HUES64 (cell line): ENCODE data around the gene SMARCAL1.

Experiments
- H3K27ac ChIP-seq: 2 replicates; pipeline ENCODE4 v1.7.0; 2013; ENCODE audit warnings: low read depth, low read length, inconsistent platforms
- H3K27me3 ChIP-seq: 2 replicates; pipeline ENCODE4 v1.6.1; 2013; ENCODE audit warnings: mild to moderate bottlenecking, low read length; ENCODE audit not compliant: insufficient read depth
- H3K36me3 ChIP-seq: 2 replicates; pipeline ENCODE4 v1.6.1; 2013; ENCODE audit warnings: mild to moderate bottlenecking, low read length; ENCODE audit not compliant: insufficient read depth
- H3K4me1 ChIP-seq: 2 replicates; pipeline ENCODE4 v1.6.1; 2013; ENCODE audit warnings: mild to moderate bottlenecking, low read length, moderate library complexity; ENCODE audit not compliant: insufficient read depth
- H3K4me3 ChIP-seq: 2 replicates; pipeline ENCODE4 v1.5.1; 2013; ENCODE audit warnings: mild to moderate bottlenecking, low read length, moderate library complexity
- H3K9ac ChIP-seq: 2 replicates; pipeline ENCODE4 v1.6.1; 2013; ENCODE audit warnings: mild to moderate bottlenecking, low read depth, low read length
- H3K9me3 ChIP-seq: 2 replicates; pipeline ENCODE4 v1.6.1; 2013; ENCODE audit warnings: low read depth, low read length; ENCODE audit not compliant: insufficient read depth
- WGBS: fragments of 150-250, 120-280 bp; methylation state at CpG from one replicate; pipeline ENCODE4 v1.1.7; 2013; ENCODE audit warnings: missing lambda C conversion rate; 5-methylcytosine and 5-hydroxymethylcytosine counted together

The SMARCAL1 gene

DNA sequence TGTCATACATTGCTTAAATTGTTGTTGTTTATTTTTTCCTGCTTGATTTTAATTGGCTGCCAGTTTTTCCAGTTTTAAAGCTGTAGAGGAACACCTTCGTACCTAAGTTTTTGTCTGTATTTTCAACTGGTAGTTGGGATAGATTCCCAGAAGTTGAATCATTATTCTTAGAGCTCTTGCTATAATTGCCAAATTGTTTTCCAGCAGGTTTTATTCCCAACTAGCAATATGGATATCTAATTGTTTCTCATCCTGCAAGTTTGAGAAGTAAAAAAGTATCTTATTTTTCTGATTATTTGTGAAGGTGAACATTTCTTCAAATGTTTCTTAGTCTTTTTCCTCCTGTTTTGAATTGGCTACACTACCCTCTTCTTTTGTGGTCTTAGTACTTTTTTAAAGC lies 6.7 kb downstream of the SMARCAL1 start:
- no peak overlapping the region for H3K9ac ChIP-seq
- peaks cover 1% of the 10 kb centered on the region; the same call in 1 of the 2 replicates for H3K9me3 ChIP-seq
- H3K36me3 ChIP-seq = peaks cover 75% of the 10 kb centered on the region
- no peak overlapping the region for H3K27ac ChIP-seq
- WGBS = 92% methylated on average over 1 of the region's 1 CpG
- H3K27me3 ChIP-seq = no peaks in the 10 kb centered on the region
- H3K4me3 ChIP-seq = no peak overlapping the region
- no peaks in the 10 kb centered on the region for H3K4me1 ChIP-seq

DNA sequence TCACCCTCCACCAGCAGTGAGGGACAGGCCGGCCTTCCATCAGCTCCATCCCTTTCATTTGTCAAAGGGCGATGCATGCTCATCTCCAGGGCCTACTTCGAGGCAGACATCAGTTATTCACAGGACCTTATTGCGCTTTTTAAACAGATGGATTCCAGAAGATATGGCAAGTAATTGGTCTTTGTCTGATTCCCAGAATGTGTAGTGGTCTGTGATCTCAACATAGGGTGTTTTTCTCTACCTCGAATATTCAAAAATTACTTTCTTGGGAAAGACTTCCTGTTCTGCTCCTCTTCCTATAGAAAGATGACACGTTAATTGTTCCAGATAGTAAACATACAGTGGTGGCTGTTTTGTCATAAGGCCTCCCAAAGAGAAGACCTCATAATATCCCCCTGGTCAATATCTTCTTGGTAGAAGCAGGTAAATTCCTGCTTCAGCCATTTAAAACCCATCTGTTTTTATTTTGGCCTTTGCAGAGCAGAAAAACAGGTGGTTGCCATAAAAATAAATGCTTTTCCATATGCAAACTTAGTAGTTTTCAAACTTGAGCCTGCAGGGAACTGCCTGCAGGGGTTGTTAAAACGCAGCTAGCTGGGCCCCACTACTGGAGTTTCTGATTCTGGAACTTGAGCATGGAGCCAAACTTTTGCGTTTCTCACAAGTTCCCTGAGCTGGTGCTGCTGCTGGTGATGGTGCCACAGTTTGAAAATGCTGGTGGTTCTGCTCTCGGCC lies 8.2 kb downstream of the SMARCAL1 start:
- Histone ChIP-seq H3K9ac (no peak overlapping the region), H3K4me1 (no peaks in the 10 kb centered on the region), H3K4me3 (no peak overlapping the region), H3K27me3 (no peaks in the 10 kb centered on the region), H3K27ac (no peak overlapping the region), H3K36me3 (peaks cover 78% of the 10 kb centered on the region), H3K9me3 (peaks cover 16% of the 10 kb centered on the region)
- 95% methylated on average over 8 of the region's 9 CpGs for WGBS

DNA sequence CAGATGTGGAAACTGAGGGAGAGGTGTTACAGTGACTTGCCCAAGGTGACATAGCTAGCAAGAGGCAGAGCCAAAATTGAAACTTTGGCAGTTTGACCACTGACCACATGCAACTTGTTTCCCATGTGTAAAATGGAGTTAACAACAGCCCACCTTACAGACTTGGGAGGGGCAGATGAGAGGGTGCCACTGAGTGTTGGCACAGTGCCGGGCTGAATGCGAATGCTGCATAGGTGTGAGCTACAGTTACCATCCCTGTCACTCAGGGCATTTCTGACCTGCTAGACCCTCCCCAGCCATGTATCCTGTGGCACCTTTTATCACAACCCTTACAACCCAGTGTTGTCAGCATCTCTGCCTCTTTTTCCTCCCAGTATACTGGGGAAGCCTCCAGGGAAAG lies 10.8 kb downstream of the SMARCAL1 start:
- H3K36me3 ChIP-seq = peaks cover 70% of the 10 kb centered on the region
- no peaks in the 10 kb centered on the region; the same call in 1 of the 2 replicates for H3K4me1 ChIP-seq
- no peak overlapping the region for H3K4me3 ChIP-seq
- no peak overlapping the region for H3K9ac ChIP-seq
- H3K27me3 ChIP-seq = no peaks in the 10 kb centered on the region
- H3K9me3 ChIP-seq = peaks cover 20% of the 10 kb centered on the region
- H3K27ac ChIP-seq = no peak overlapping the region
- 99% methylated on average over 2 of the region's 2 CpGs for WGBS

DNA sequence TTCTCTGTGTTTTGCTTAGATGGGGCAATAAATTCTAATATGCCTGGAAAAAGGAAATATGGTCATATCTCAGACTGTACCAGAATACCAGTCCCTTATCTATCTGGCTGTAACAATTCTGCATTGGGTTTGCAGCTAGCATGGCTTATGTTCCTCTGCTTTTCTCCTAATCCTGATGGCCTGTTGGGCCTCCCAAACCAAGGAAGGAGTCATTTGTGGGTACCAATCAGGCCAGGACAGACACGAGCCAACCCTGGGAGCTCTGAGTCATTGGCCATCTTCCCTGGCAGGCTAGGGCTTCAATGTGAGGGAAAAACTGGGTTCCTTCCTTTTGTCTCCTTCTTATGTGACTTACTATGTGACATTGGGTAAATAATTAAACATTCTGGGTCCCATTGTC lies 12.0 kb downstream of the SMARCAL1 start:
- WGBS = 94% methylated on average over 1 of the region's 1 CpG
- H3K27ac ChIP-seq = no peak overlapping the region
- H3K4me1 ChIP-seq = no peaks in the 10 kb centered on the region; the same call in 1 of the 2 replicates
- peaks cover 20% of the 10 kb centered on the region for H3K9me3 ChIP-seq
- no peak overlapping the region for H3K9ac ChIP-seq
- H3K36me3 ChIP-seq = peaks cover 74% of the 10 kb centered on the region
- no peak overlapping the region for H3K4me3 ChIP-seq
- no peaks in the 10 kb centered on the region for H3K27me3 ChIP-seq

DNA sequence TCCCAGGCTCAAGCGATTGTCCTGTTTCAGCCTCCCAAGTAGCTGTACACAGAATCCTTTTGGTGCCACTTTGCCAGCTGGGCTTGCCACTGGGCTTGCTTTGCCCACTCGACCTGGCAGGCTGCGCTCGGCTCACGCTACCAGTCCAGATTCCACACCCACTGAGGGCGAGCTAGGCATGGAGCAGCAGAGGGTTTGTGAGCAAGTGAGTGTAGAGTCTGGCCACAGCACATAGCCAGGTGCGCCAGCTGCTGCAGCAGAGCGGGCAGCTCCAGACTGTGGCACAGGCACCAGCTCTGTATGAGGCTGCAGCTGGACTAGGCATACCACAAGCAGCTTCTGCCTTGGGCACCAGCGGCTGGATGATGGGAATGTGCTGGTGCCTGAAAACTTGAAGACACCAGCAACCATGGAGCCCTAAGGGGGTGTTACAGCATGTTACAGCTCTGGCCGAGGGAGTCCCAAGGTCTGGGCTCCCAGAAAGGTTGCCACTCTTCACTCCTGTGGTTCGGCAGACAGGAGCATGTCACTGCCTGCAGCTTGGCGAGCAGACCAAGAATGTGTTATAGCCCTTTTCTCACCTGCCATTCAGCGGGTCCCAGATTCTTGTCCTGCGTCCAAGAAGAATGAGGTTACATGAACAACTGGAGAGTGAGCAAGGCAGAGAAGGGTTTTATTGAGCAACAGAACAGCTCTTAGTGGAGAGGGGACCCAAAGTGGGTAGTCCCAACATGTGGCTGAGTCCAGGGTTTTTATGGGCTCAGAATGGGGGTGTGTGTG lies 12.9 kb downstream of the SMARCAL1 start:
- H3K4me3 ChIP-seq = no peak overlapping the region
- peaks cover 80% of the 10 kb centered on the region for H3K36me3 ChIP-seq
- 96% methylated on average over 14 of the region's 14 CpGs for WGBS

DNA sequence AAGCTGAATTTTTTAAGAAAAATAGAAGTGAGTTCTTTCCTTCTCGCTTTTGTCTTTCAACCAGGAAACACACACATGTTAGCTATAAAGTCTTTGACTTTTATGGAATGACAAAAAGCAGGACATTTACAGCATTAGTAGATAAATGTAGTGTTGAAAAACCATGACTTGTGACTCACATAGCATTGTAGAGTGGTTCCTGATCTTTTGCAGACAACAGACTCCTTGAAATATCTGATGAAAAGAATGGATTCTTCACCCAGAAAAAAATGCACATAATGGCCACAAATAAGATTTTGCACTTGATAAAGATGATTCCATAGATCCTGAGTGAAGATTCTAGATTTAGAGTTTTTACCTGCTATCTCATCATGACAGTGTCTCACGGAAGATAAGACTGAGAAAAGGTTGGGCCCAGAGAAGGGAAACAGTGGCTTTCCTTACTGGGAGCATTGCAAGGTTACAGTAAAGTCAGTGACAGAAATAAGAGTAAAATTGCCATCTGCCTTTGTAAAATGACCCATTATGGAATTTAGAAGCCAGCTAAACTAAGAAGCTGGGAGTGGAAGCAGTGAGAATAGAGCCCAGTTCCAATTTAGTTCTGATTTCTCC lies 14.0 kb downstream of the SMARCAL1 start:
- Histone ChIP-seq H3K27me3 (no peaks in the 10 kb centered on the region), H3K4me1 (no peaks in the 10 kb centered on the region; the same call in 1 of the 2 replicates), H3K9ac (no peak overlapping the region), H3K9me3 (peaks cover 20% of the 10 kb centered on the region), H3K27ac (peak overlapping the region; percentile 0; the same call in 1 of the 2 replicates), H3K4me3 (no peak overlapping the region), H3K36me3 (peaks cover 83% of the 10 kb centered on the region)
- 90% methylated on average over 1 of the region's 2 CpGs for WGBS

More for the DNA sequence above, 12.9 kb downstream of the SMARCAL1 start:
- peaks cover 20% of the 10 kb centered on the region for H3K9me3 ChIP-seq
- H3K27me3 ChIP-seq = no peaks in the 10 kb centered on the region
- H3K27ac ChIP-seq = no peak overlapping the region
- no peak overlapping the region for H3K9ac ChIP-seq
- no peaks in the 10 kb centered on the region; the same call in 1 of the 2 replicates for H3K4me1 ChIP-seq

DNA sequence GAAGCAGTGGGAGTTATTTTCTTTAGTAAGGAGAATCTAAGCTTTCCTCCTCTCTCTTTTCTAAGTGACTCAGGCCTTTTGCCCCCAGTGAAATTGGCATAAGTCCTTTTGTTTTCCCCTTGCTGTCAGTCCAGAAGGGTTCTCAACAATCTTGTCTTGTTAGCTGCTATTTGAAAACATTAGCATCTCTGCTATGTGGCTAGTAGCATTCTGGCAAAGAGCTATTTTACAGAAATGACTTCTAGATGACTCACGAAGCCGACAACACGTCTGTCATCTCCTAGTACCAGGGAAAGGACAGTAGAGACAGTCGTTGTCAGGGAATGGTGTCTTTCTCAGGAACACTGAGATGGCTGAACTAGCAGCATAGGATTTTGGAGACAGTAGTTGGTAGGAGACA lies 14.7 kb downstream of the SMARCAL1 start:
- H3K9ac ChIP-seq = no peak overlapping the region
- H3K27me3 ChIP-seq = no peaks in the 10 kb centered on the region
- H3K36me3 ChIP-seq = peaks cover 80% of the 10 kb centered on the region
- H3K9me3 ChIP-seq = peaks cover 20% of the 10 kb centered on the region
- no peaks in the 10 kb centered on the region; the same call in 1 of the 2 replicates for H3K4me1 ChIP-seq
- no peak overlapping the region for H3K4me3 ChIP-seq
- H3K27ac ChIP-seq = peak overlapping the region; percentile 0; the same call in 1 of the 2 replicates
- WGBS = 74% methylated on average over 4 of the region's 4 CpGs

DNA sequence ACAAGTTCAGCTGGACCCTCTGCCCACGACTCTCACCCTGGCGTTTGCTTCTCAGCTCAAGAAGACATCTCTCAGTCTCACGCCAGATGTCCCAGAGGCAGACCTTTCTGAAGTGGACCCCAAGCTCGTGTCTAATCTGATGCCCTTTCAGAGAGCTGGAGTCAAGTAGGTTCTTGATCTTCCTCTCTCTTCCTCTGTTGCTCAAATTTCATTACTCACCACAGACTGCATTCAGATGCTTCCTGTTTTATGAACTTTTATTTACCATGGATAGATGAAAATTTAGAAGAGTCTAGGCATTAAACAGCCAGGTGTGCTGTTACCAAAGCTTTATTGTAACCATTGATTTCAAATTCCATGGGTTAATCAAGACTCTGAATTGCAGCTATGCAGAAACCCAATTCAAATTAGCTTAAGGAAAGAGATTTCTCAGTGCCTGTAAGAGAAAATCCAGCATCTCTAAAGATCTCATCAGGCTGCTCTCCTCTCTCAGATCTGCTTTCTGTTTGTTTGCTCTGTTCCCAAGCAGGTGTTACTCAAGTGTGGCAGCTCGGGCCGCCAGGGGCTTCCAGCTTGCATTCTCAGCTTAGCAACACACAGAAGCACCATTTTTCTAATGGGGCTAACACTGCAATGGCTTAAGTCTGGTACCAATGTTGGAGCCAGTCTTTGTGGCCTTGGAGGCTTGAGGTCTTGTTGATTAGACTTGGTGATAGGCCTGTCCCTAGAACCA lies 16.5 kb downstream of the SMARCAL1 start:
- Histone ChIP-seq H3K4me1 (no peaks in the 10 kb centered on the region; the same call in 1 of the 2 replicates), H3K27me3 (no peaks in the 10 kb centered on the region), H3K9ac (no peak overlapping the region), H3K36me3 (peaks cover 78% of the 10 kb centered on the region), H3K4me3 (no peak overlapping the region), H3K9me3 (peaks cover 20% of the 10 kb centered on the region), H3K27ac (no peak overlapping the region)
- 93% methylated on average over 6 of the region's 6 CpGs for WGBS

DNA sequence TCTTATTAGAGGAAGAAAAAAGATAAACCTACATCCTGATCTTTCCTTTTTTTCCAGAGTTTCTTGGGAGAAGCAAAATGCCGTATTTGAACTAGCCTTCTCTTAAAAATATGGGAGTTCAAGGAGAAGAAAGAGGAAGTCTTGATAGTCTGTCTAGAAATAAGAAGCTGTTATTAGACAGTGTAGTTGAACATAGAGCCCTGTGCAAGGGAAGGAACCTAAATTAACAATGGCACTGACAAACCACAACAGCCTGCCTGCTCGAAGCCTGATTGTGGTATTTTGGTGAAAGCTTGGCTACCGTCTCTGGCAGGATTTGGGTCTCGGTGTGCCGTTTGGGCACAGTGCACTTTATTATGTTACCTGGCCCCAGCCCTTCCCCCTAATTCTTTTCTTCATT lies 17.1 kb downstream of the SMARCAL1 start:
- WGBS = 94% methylated on average over 5 of the region's 5 CpGs
- Histone ChIP-seq H3K4me1 (no peaks in the 10 kb centered on the region; the same call in 1 of the 2 replicates), H3K27me3 (no peaks in the 10 kb centered on the region), H3K27ac (no peak overlapping the region), H3K36me3 (peaks cover 77% of the 10 kb centered on the region), H3K4me3 (no peak overlapping the region), H3K9me3 (peaks cover 15% of the 10 kb centered on the region), H3K9ac (no peak overlapping the region)

DNA sequence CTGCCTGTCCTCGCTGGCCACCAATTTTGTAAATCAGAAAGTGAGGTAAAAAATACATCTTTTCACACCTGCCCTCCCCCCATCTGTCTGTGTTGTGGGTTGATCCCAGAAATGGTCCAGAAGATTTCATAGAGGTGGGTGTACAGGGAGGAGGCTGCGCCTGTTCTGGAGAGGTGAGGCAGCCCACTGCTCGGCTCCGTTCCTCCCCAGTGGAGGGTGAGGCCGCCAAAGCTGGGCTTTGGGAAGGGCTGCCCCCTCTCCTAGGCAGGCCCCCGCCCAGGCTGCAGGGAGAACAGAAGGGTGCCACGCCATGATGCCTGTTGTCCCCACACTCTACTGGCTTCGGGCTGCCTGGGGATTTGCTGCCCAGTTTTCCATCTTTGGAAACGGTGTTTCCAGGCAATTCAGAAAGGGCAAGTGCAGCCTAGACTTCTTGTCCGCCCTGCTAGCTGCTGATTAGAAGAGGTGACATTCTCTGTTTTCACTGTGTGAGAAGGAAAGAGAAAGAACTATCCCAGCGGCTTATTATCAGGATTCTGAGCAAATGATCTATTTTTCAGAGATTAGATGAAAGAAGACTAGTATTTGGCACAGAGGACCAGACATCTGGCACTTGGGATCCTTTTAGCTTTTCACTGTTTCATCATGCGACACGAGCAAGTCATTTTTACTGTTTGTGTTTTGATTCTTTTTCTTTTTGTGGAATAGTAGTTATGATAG lies 18.7 kb downstream of the SMARCAL1 start:
- Histone ChIP-seq H3K9me3 (0 out of 2 replicates have a peak, but pooled peaks cover under 1% of the 10 kb centered on the region), H3K4me3 (no peak overlapping the region), H3K9ac (no peak overlapping the region), H3K27ac (no peak overlapping the region), H3K27me3 (no peaks in the 10 kb centered on the region), H3K36me3 (peaks cover 74% of the 10 kb centered on the region), H3K4me1 (no peaks in the 10 kb centered on the region; the same call in 1 of the 2 replicates)
- WGBS = 94% methylated on average over 13 of the region's 13 CpGs
